ENCODE data around the gene AMACR.

The AMACR gene

DNA sequence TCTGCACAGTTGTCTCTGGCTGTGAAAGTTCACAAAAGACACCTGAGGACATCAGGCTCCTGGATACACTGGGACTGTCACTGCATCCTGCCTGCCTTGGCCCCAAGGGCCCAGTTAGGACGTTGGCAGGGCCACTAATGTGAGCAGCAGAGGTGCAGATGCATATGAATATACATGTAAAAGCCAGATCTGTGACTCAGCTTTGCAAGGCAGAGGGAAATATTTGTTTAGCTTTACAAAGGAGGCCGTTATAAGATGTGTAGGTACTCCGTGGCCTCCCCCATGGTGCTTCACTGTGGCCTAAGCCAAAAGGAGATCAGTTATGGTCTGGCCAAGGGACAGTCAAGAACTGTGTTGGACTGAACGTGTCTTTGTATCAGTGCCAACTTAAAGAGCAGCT lies 39.3 kb upstream of the AMACR start:
- Histone ChIP-seq H3K9ac (ENCODE audit: low read depth in 1 of 2, low read length in 2 of 2) (no peak overlapping the region), H3K9me3 (ENCODE audit: control insufficient read depth in 1 of 2, low read length in 2 of 2) (no peaks in the 10 kb centered on the region), H3K27ac (ENCODE audit: low read depth, low read length) (no peak overlapping the region), H3K4me1 (ENCODE audit: control insufficient read depth in 1 of 2, insufficient read depth in 2 of 2, low read length in 2 of 2) (peaks cover 0 to 6% of the 10 kb centered on the region in 2 donors), H3K36me3 (ENCODE audit: control insufficient read depth in 1 of 2, insufficient read depth in 2 of 2, low read length in 2 of 2) (peaks cover 0 to 6% of the 10 kb centered on the region in 2 donors), H3K4me3 (ENCODE audit: low read depth in 1 of 2, low read length in 2 of 2) (no peak overlapping the region), H3K27me3 (ENCODE audit: control insufficient read depth in 1 of 2, insufficient read depth in 2 of 2, low read length in 2 of 2) (no peaks in the 10 kb centered on the region)

- Histone ChIP-seq H3K4me3 (ENCODE audit: low read depth in 1 of 2, low read length in 2 of 2) (no peak overlapping the region), H3K27me3 (ENCODE audit: control insufficient read depth in 1 of 2, insufficient read depth in 2 of 2, low read length in 2 of 2) (no peaks in the 10 kb centered on the region), H3K36me3 (ENCODE audit: control insufficient read depth in 1 of 2, insufficient read depth in 2 of 2, low read length in 2 of 2) (no peaks in the 10 kb centered on the region), H3K9me3 (ENCODE audit: control insufficient read depth in 1 of 2, low read length in 2 of 2) (no peaks in the 10 kb centered on the region), H3K4me1 (ENCODE audit: control insufficient read depth in 1 of 2, insufficient read depth in 2 of 2, low read length in 2 of 2) (peaks cover 0 to 6% of the 10 kb centered on the region in 2 donors), H3K27ac (ENCODE audit: low read depth, low read length) (no peak overlapping the region), H3K9ac (ENCODE audit: low read depth in 1 of 2, low read length in 2 of 2) (no peak overlapping the region)
Observed at GRCh38 chr5:34045996-34046395, 38.1 kb upstream of the AMACR start.

DNA sequence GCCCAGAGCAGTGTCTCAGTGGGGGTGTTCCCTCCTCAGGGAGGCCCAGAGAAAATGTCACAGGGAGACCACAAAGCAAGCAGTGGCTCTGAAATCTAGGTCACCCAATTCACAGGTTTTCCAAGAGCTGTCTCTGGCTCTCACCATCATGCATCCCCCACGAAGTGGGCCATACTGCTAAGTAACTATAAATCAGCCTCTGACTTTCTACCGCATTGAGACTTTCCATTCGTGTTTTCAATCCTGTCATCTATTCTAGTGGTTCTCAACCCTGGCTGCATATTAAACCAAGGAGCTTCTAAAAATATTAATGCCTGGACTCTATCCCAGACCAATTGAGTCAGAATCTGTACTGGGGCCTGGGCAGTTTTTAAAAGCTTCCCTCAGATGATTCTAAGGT lies 37.2 kb upstream of the AMACR start:
- H3K36me3 ChIP-seq (ENCODE audit: control insufficient read depth in 1 of 2, insufficient read depth in 2 of 2, low read length in 2 of 2), result no peaks in the 10 kb centered on the region
- H3K4me3 ChIP-seq (ENCODE audit: low read depth in 1 of 2, low read length in 2 of 2), result no peak overlapping the region
- no peaks in the 10 kb centered on the region for H3K27me3 ChIP-seq (ENCODE audit: control insufficient read depth in 1 of 2, insufficient read depth in 2 of 2, low read length in 2 of 2)
- peaks cover 0 to 6% of the 10 kb centered on the region in 2 donors for H3K4me1 ChIP-seq (ENCODE audit: control insufficient read depth in 1 of 2, insufficient read depth in 2 of 2, low read length in 2 of 2)
- H3K9me3 ChIP-seq (ENCODE audit: control insufficient read depth in 1 of 2, low read length in 2 of 2), result no peaks in the 10 kb centered on the region
- H3K9ac ChIP-seq (ENCODE audit: low read depth in 1 of 2, low read length in 2 of 2), result no peak overlapping the region
- no peak overlapping the region for H3K27ac ChIP-seq (ENCODE audit: low read depth, low read length)

DNA sequence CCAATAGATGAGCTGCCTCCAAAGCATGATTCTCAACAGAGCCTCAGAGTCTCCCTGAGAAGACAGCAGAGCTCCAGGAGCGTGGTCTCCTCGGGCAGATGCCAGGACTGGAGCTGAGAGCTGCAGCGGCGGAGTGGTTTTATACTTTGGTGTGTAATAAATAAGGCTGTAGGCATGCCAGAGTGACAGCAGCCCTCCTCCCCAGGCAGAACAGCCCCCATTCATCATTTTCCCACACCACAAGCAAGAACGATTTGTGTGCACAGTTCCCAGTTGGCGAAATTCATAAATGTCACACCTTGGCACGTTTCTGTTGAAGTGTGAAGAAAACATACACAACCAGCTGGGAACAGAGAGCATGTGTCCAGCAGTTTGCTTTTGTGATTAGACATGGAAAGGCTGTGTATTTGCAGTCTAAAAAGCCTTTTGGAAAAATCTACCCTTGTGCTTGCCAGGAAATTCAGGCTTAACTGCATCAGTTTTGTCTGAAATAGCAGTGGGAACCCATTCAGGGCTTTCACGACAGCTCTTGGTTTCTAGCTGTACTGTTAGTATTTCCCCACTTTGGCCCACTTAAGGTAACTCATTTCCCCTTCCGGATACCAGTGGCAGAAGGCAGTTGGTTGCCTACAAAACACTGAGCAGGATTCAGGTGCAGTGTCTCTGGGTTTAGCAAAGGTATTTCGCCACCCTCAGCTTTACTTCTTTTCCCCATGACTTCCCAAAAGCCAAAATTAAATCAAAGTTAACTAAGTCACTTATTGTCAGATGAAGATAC lies 35.4 kb upstream of the AMACR start, which contains the start of gene C1QTNF3:
TSS of gene C1QTNF3 (minus strand) at position 115 of the 778 bp plus-strand sequence. CDS start at position 27, 88 bp downstream.
- Histone ChIP-seq H3K9ac (ENCODE audit: low read depth in 1 of 2, low read length in 2 of 2) (no peak within 1 kb of the TSS), H3K27ac (ENCODE audit: low read depth, low read length) (no peak within 1 kb of the TSS), H3K4me1 (ENCODE audit: control insufficient read depth in 1 of 2, insufficient read depth in 2 of 2, low read length in 2 of 2) (peaks cover 0 to 6% of the 10 kb centered on the region in 2 donors), H3K4me3 (ENCODE audit: low read depth in 1 of 2, low read length in 2 of 2) (no peak within 1 kb of the TSS), H3K9me3 (ENCODE audit: control insufficient read depth in 1 of 2, low read length in 2 of 2) (no peaks in the 10 kb centered on the region), H3K27me3 (ENCODE audit: control insufficient read depth in 1 of 2, insufficient read depth in 2 of 2, low read length in 2 of 2) (no peaks in the 10 kb centered on the region), H3K36me3 (ENCODE audit: control insufficient read depth in 1 of 2, insufficient read depth in 2 of 2, low read length in 2 of 2) (no peaks in the 10 kb centered on the region)

DNA sequence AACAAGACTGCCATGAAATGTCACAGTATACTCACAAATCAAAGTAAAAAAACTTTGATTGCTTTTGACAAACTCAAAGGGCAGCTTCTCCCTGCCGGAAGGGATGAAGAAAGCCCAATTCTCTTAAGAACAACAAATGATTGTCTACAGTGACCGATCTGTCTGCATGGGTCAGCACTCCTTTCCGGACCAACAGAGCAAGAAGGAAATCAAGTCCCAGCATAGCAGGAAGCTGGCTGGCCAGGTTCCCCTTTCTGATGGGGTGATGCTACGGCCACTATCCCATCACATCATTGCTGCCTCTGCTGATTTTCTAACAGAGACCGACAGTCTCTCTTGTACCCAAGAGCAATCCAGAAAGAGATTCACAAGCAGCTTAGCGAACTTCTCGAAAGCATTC lies 34.5 kb upstream of the AMACR start:
- Histone ChIP-seq H3K4me3 (ENCODE audit: low read depth in 1 of 2, low read length in 2 of 2) (no peak overlapping the region), H3K9ac (ENCODE audit: low read depth in 1 of 2, low read length in 2 of 2) (no peak overlapping the region), H3K36me3 (ENCODE audit: control insufficient read depth in 1 of 2, insufficient read depth in 2 of 2, low read length in 2 of 2) (no peaks in the 10 kb centered on the region)

GRCh38 chr5:34041247-34041972 lies 33.6 kb upstream of the AMACR start:
- Histone ChIP-seq H3K27ac (ENCODE audit: low read depth, low read length) (no peak overlapping the region), H3K4me1 (ENCODE audit: control insufficient read depth in 1 of 2, insufficient read depth in 2 of 2, low read length in 2 of 2) (peaks cover 0 to 6% of the 10 kb centered on the region in 2 donors), H3K9ac (ENCODE audit: low read depth in 1 of 2, low read length in 2 of 2) (no peak overlapping the region)

More for the DNA sequence above, 34.5 kb upstream of the AMACR start:
- no peak overlapping the region for H3K27ac ChIP-seq (ENCODE audit: low read depth, low read length)
- H3K9me3 ChIP-seq (ENCODE audit: control insufficient read depth in 1 of 2, low read length in 2 of 2), result no peaks in the 10 kb centered on the region
- no peaks in the 10 kb centered on the region for H3K27me3 ChIP-seq (ENCODE audit: control insufficient read depth in 1 of 2, insufficient read depth in 2 of 2, low read length in 2 of 2)
- H3K4me1 ChIP-seq (ENCODE audit: control insufficient read depth in 1 of 2, insufficient read depth in 2 of 2, low read length in 2 of 2), result peaks cover 0 to 6% of the 10 kb centered on the region in 2 donors

DNA sequence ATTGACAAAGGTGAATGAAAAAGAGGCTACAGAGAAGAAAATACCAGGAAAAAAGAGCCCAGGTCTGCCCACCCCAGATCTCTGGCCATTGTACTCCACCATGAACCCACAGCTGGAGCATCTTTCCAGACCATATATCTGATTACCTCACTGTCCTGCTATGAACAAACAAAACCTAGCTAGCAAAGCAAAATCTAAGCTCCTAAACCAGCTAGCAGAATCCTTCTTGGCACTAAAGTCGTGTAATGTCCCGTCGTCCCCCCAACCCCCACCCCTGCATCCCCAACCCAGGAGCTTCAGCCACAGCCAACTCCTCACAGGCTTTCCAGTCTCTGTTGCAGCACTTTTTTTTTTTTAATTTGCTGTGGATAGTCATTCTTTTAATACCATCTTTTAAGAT lies 32.6 kb upstream of the AMACR start:
- Histone ChIP-seq H3K9me3 (ENCODE audit: control insufficient read depth in 1 of 2, low read length in 2 of 2) (no peaks in the 10 kb centered on the region), H3K9ac (ENCODE audit: low read depth in 1 of 2, low read length in 2 of 2) (no peak overlapping the region), H3K27me3 (ENCODE audit: control insufficient read depth in 1 of 2, insufficient read depth in 2 of 2, low read length in 2 of 2) (no peaks in the 10 kb centered on the region), H3K4me3 (ENCODE audit: low read depth in 1 of 2, low read length in 2 of 2) (no peak overlapping the region), H3K27ac (ENCODE audit: low read depth, low read length) (no peak overlapping the region), H3K36me3 (ENCODE audit: control insufficient read depth in 1 of 2, insufficient read depth in 2 of 2, low read length in 2 of 2) (no peaks in the 10 kb centered on the region), H3K4me1 (ENCODE audit: control insufficient read depth in 1 of 2, insufficient read depth in 2 of 2, low read length in 2 of 2) (peaks cover 0 to 6% of the 10 kb centered on the region in 2 donors)

More at GRCh38 chr5:34041247-34041972, 33.6 kb upstream of the AMACR start:
- H3K27me3 ChIP-seq (ENCODE audit: control insufficient read depth in 1 of 2, insufficient read depth in 2 of 2, low read length in 2 of 2), result no peaks in the 10 kb centered on the region
- no peak overlapping the region for H3K4me3 ChIP-seq (ENCODE audit: low read depth in 1 of 2, low read length in 2 of 2)
- no peaks in the 10 kb centered on the region for H3K36me3 ChIP-seq (ENCODE audit: control insufficient read depth in 1 of 2, insufficient read depth in 2 of 2, low read length in 2 of 2)
- no peaks in the 10 kb centered on the region for H3K9me3 ChIP-seq (ENCODE audit: control insufficient read depth in 1 of 2, low read length in 2 of 2)

GRCh38 chr5:34039398-34040157 lies 31.7 kb upstream of the AMACR start:
- Histone ChIP-seq H3K4me1 (ENCODE audit: control insufficient read depth in 1 of 2, insufficient read depth in 2 of 2, low read length in 2 of 2) (peaks cover 0 to 13% of the 10 kb centered on the region in 2 donors), H3K27me3 (ENCODE audit: control insufficient read depth in 1 of 2, insufficient read depth in 2 of 2, low read length in 2 of 2) (no peaks in the 10 kb centered on the region), H3K36me3 (ENCODE audit: control insufficient read depth in 1 of 2, insufficient read depth in 2 of 2, low read length in 2 of 2) (peaks cover 0 to 4% of the 10 kb centered on the region in 2 donors), H3K9me3 (ENCODE audit: control insufficient read depth in 1 of 2, low read length in 2 of 2) (no peaks in the 10 kb centered on the region), H3K4me3 (ENCODE audit: low read depth in 1 of 2, low read length in 2 of 2) (no peak overlapping the region), H3K27ac (ENCODE audit: low read depth, low read length) (no peak overlapping the region), H3K9ac (ENCODE audit: low read depth in 1 of 2, low read length in 2 of 2) (no peak overlapping the region)

GRCh38 chr5:34038838-34039237 lies 31.0 kb upstream of the AMACR start:
- peaks cover 0 to 19% of the 10 kb centered on the region in 2 donors for H3K4me1 ChIP-seq (ENCODE audit: control insufficient read depth in 1 of 2, insufficient read depth in 2 of 2, low read length in 2 of 2)
- peaks cover 0 to 4% of the 10 kb centered on the region in 2 donors for H3K36me3 ChIP-seq (ENCODE audit: control insufficient read depth in 1 of 2, insufficient read depth in 2 of 2, low read length in 2 of 2)
- H3K9me3 ChIP-seq (ENCODE audit: control insufficient read depth in 1 of 2, low read length in 2 of 2), result no peaks in the 10 kb centered on the region
- no peak overlapping the region for H3K9ac ChIP-seq (ENCODE audit: low read depth in 1 of 2, low read length in 2 of 2)
- H3K27me3 ChIP-seq (ENCODE audit: control insufficient read depth in 1 of 2, insufficient read depth in 2 of 2, low read length in 2 of 2), result no peaks in the 10 kb centered on the region
- no peak overlapping the region for H3K27ac ChIP-seq (ENCODE audit: low read depth, low read length)
- no peak overlapping the region for H3K4me3 ChIP-seq (ENCODE audit: low read depth in 1 of 2, low read length in 2 of 2)
